NCI-H1105 treated with DMSO at 0.1 percent for 48 hours (cell line): ENCODE results near the gene SHPK.
"Not testable (repeated sequence)": the region's sequence is repeated elsewhere in the genome, so short reads cannot be mapped to it uniquely, and the experiment has no call there.

Source experiments
- DNase-seq: peaks from one replicate; lab custom pipeline; 2025; lab: John Stamatoyannopoulos, UW

SHPK gene

DNA sequence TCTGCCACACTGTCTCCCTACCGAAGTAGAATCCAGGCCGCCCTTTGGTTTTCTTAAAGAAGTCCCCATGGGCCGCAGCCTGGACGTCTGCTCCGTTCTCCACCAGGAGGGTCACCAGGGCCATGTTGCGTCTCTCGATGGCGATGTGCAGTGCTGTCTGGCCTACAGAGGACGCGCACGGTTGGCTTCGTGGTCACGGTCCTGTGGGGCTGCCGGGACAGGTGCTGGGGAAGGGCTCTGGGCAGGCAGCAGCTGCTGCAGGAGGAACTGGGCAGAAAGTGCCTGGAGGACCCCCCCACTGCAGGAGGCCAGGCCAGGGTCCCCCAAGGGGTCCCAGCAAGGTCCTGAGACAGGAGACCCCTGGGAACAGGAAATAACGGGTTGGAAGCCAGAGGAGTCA lies 45.8 kb downstream of the SHPK start:
- DNase-seq = no peak

DNA sequence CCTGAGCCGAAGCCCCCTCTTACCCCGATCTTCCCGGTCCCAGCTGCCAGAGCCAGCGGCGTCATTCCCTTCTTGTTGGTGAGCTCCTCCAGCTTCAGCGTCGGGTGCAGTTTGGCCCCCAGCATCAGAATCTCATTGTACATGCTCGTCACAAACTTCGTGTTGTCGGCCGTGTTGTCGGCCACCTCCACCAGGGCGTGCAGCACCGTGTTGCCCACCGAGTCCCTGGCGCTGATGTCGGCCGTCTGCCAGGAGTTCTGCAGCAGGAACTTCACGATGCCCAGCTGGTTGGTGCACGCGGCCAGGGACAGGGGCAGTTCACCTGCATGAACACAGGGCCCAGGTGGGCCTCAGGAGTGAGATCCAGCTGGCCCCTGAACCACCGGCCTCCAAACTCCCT lies 46.3 kb downstream of the SHPK start:
- no peak for DNase-seq

DNA sequence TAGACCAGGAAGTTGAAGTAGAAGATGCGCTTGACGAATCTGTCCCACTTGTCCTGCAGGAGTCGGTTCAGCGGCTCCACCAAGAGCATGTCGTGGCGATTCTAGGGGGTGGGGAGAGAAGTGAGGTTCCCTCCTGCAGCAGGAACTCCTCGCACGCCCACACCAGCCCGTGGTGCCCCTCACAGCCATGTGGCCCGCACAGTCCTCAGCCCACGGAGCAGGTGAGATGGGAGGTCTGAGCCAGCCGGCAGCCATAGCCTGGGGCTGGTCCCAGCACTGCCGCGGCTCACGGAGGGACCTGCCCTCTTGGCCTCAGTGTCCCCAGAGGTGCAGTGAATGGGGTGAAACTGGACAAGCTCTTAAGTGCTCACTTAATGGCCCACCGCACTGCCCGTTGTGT lies 50.2 kb downstream of the SHPK start:
- DNase-seq = no peak

DNA sequence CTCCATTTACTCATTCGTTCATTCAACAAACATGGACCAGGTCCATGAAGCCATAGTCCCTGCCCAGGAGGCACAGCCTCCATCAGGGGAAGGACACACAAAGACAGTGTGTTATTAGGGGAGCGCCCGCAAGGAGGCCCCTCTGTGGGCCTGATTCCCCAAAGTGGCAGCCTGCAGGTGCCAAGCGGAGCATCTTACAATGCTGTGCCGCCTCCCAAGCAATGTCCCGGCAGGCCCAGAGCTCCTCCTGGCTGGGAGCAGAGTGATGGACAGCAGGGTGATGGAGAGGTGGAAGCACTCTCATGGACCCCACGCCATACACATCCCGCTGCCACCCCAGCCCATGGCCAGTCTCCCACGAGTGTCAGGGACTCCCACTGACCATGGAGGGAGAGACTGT lies 52.6 kb downstream of the SHPK start:
- no peak for DNase-seq

DNA sequence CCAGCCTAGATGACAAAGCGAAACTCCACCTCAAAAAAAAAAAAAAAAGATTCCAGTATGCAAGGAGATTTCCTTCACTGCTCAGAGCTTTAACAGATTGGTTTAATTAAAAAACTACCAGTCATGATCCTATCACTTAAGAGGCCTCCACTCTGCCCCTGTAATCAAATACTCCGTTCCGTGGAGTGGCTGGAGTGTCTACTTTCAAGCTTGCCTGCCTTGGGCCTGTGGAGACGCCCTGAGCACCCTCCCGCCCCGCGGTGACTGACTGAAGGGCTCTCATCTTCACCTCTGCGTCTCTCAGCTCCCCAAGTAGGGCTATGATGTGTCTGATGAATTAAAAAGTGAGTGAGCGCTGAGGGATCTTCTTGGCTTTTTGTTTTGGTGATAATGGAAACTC lies 53.1 kb downstream of the SHPK start:
- no peak for DNase-seq

DNA sequence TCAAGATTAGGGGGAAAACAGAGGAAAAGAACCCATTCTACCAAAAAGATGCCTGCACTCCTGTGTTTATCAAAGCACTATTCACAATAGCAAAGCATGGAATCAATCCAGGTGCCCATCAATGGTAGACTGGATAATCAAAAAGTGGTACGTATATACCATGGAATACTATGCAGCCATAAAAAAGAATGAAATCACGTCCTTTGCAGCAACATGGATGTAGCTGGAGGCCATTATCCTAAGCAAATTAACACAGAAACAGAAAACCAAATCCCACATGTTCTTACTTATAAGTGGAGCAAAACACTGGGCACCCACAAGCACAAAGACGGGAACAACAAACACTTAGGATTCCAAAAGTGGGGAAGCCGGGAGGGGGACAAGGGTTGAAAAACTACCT lies 57.4 kb downstream of the SHPK start:
- not testable (repeated sequence) for DNase-seq

DNA sequence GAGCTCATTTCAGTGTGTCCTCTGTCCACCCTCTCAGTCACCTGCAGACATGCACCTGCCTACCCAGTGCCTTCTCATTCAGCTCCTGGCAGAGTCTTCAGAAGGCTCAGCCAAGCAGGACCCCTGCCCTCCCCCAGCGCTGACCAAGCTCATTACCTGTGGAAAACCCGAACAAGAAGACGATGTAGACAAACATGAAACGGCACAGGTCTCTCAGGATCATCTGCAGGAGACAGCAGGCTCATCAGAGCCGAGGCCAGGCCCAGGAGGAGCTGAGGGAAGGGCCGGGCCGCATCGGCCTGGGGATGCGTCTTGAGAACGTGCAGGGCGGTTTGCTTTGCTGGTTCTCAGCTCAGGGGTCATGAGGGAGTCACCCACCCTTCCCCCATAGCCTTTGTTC lies 59.1 kb downstream of the SHPK start:
- no peak for DNase-seq

DNA sequence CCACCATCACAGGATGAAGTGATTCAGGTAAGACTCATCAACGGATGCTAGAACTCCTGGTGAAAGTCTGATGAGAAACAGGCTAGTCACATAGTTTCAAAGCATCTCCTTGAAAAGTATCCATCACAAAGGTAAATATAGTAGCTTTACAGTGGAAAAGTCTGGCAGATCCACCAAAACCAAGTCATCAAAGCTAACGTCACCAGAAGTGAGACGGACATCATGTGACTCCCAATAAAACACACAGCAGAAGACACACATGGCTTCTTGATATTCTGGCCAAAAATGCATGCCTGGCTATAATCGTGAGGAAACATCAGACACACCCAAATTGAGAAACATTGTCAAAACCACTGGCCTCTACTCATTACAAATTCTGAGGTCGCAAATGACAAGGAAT lies 60.5 kb downstream of the SHPK start:
- no peak for DNase-seq

DNA sequence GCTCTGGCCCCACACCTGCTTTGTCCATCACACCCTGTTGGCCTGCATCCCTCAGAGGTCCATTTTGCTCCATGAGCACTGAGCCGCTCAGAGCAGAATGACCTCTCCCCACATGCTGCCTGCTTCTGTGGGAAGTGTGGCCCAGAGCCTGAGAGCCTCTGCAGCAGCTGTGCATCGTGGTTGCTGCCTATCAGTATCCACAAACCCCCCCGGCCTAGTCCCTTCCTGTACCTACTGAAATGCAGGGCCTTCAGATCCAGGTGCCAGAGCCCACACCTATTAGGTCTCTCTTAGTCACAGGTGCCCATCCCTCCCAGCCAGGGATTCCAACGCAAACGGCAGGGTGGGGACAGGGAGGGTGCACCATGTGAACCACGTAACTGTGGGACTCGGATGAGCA lies 61.8 kb downstream of the SHPK start:
- DNase-seq = no peak

DNA sequence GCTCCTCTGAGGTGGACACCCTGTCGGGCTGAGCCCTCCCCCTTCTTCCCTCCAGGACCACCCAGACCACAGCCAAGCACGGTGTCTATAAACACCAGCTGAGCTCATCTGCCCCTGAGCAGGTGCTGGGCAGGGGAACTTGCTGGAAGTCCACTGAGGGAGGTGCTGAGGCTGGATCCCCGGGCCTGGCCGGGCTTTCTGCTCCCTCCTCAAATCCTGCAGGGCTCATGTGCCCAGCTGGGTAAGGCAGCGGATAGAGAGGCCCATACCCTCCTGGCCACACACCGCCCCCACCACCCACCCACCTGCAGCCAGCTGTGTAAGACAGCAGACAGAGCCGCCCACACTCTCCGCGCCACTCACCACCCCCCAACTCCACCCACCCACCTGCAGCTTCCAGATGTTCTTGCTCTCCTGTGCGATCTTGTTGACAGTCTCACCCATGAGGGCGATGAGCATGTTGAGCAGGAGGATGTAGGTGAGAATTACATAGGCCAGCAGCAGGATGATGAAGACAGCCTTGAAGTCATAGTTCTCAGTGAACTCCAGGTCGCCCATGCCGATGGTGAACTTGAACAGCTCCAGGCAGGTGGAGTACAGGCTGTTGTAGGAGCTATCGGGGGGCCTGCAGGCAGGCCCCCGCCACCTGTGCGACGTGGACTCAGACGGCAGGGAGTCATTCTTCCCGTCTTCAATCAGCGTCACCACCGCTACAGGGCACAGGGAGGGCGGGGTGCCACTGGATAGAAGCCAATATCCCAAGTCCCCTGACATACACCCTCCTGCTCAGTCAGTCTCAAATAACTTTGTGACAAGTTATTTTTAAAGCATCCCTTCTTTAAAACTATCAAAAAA lies 62.6 kb downstream of the SHPK start:
- DNase-seq = no peak

DNA sequence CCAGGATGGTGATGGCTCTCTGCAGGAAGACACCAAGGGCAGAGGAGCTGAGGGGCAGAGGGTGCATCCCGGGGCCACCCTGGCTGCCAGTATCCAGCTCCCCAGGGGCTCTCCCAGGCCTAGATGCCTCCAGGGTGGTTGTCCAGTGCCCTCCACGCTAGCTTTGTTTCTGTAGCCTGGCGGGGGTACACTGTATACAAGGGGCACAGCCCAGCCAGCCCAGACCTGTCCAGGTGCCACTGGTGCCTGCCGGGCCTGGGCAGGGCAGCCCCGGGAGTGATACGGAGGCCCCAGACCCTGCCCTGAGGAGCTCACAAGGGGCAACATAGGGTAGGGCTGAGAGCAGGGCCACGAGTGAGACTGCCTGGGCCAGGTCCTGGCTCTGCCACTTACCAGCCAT lies 63.8 kb downstream of the SHPK start:
- DNase-seq = no peak

DNA sequence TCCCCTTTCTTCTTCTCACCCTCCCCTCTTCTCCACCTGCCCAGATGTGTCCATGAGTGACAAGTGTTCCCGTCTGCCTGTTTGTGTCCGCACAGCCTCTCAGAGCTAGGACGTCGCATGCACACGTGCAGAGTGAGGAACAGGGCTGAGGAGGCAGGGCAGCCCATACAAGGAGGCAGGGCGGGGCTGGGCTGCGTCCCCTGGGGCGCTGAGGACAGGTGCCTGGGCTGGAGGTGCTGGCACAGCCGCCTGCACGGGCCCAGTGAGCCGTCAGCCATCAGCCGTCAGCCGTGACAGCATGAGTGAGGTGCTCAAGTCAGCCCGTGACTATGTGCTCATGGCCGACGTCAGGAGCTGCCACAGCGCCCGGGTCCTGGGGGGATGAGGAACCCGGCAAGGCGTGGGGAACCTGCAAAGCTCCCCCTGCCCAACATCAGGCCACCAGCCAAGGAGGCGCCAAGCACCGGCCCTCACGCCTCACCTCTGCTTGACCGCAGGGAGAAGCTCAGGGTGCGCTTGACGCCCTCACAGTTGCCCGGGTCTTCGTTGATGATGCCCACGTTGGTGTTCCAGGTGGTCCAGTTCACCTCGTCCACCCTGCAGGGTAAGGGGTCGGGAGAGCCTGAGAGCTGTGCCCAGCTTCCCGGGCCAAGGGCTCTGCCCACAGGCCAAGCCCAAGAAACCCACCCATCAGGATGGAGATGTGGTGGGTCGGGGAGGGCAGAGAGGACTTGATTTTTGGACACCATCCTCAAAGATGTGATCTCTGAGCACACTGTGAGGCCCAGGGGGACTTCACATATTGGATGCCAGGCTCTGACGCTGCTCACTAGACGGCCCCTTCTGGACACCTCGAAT lies 64.8 kb downstream of the SHPK start:
- no peak for DNase-seq

DNA sequence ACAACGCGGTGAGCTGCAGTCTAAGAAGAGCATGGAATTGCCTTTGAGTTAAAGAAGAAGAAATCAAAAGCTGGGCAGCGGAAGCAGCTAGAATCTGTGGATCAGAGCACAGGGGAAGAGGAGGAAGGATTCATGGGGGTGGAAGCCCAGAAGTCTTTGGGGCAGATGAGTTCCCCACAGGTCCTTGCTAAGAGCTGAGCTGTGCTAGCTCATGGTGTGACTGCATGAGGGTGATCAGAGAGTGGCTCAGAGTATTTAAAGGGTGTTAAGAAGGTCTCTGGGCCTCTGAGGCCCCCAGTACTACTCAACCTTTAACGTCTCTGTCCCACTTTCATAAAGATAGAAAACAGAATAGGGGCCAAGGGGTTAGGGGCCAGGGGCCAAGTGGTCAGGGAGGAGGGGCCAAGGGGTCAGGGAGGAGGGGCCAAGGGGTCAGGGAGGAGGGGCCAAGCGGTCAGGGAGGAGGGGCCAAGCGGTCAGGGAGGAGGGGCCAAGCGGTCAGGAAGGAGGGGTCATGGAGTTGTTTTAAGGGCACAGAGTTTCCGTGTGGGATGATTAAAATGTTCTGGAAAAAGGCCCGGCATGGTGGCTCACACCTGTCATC lies 66.4 kb downstream of the SHPK start:
- no peak for DNase-seq

DNA sequence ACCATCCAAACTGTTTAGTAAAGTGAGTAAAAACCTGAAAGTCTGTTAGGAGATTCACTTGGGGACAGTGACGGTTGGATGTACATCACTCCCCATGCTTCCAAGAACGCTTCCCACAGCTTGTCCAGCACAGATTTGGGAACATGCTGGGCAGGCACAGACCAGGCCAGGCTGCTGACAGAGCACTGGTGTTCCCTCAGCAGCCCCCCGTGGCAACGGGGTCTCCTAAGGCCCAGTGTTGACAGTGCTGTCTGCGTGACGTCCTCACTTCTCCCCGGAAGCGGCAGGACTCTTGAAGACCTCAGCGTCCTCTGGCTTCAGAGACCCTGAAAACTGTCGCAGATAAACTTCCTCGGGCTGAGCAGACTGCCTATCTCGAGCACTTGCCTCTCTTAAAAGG lies 69.5 kb downstream of the SHPK start:
- no peak for DNase-seq

DNA sequence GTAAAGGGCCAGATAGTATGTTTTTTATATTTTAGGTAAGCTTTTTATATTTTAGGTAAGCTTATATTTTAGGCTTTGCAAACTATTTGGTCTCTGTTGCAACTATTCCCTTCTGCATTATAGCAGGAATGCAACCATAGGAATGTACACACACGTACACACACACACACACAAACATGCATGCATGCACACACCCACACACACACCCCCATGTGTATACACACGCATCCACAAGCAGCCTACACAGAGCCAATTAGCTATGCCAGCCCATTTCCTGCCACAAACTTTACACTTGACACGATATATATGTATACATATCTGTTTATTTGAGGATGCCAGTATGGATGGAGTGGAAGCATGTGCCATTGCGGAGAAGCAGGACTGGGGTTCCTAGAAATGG lies 70.9 kb downstream of the SHPK start:
- no peak for DNase-seq

DNA sequence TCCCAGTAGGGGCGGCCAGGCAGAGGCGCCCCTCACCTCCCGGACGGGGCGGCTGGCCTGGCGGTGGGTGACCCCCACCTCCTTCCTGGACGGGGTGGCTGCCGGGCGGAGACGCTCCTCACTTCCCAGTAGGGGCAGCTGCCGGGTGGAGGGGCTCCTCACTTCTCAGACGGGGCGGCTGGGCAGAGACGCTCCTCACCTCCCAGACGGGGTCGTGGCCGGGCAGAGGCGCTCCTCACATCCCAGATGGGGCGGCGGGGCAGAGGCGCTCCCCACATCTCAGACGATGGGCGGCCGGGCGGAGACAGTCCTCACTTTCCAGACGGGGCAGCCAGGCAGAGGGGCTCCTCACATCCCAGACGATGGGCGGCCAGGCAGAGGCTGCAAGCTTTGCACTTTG lies 71.8 kb downstream of the SHPK start:
- DNase-seq = not testable (repeated sequence)

DNA sequence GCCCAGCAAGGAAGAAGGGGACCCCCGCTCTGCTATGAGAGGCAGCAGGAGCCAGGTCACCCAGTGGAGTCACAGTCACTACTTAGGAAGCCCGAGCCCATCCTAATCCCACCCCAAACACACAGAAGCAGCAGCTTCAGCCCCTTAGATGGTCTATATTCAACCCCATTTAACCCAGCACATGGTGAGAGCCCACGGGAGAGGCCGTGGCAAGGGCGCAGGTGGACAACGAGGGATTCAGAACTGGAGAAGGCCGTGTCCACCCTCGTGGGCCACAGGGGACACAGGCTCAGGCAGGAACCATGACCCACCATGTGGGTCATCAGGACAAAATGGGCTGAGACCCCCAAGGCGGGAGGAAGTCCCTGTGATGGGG lies 76.8 kb downstream of the SHPK start:
- DNase-seq = no peak

DNA sequence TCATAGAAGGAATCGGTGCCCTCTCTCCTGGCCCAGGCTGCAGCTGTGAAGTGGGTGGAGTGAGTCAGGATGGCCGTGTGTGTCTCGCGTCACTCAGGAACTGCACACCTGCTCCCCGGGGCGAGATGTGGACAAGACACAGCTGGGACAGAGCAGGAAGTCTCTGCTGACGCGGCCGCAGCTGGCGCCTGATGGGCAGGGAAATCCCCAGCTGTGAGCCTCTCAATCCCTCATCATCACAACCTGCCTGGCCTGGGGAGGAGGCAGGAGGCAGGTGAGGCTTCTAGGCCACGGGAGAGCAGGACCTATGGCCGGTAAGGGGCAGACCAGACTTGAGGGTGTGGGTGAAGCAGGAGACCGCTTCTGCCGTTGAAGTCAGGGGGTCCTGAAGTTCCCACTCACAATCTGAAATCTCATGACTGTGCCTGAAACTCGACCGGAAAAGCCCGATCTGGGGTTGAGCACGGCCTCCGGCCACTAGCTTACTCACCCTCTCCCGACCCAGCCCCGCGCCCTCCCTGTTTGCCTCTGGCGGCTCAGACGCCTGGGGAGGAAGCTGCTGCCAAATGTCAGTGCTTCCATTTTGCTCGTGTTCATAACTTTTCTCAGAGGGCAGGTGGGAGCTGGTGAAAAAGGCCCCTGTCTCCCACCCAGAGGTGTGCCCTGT lies 77.3 kb downstream of the SHPK start:
- no peak for DNase-seq
